ENCODE results near the gene CREB5. TPM values are rescaled to one million over a fixed set of nuclear protein-coding genes. Genes with fewer than 3 reads are reported as not detected.

Gene CREB5
- polyA plus RNA-seq, 1 donor from 2014 or later, result 3.7 TPM

DNA sequence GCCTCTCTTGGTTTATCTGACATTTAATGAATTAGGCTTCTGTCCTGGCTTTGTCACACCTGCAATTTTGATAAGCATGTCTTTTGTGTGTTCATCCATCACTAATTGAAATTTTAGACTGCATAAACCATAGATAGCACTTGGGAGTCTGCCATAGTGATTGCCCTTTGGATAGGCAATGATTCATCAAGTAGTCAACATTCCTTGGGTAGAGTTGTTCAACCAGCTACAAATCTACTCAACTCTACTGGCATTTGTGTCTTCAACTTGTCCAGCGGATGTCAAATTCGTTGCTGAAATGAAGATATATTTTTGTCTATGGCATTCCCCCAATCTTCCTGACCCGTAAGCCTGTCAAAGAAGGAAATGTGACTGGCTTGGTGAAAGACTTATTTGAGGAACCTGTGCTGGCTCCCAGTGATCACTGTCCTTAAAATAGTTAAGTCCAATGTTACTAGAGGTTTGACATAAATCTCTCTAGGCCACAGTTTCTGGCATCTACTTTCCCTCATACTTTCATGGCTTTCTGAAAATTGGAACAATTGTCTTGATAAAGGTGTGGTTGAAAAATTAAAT is 33.7 kb upstream of the CREB5 start:
- H3K9me3 ChIP-seq (ENCODE audit: low read length), result no peaks in the 10 kb centered on the region
- peaks cover 13% of the 10 kb centered on the region for H3K27me3 ChIP-seq (ENCODE audit: insufficient read depth, low read depth, low read length)
- H3K9me2 ChIP-seq (ENCODE audit: insufficient read depth, low read length), result no peaks in the 10 kb centered on the region
- H3F3A ChIP-seq (ENCODE audit: insufficient read depth, low read length, poor library complexity, severe bottlenecking), result no peaks in the 10 kb centered on the region
- no peaks in the 10 kb centered on the region for H3K79me2 ChIP-seq (replicated peaks; ENCODE audit: insufficient read depth, low read length)
- TF ChIP-seq EZH2 (IDR thresholded peaks at IDR 0.05; ENCODE audit: borderline replicate concordance, insufficient read depth, low read length, poor library complexity, severe bottlenecking), result no peak
- no peak for TF ChIP-seq SMC3 (conservative IDR thresholded peaks at IDR 0.05; ENCODE audit: poor library complexity)
- TF ChIP-seq CTCF (IDR thresholded peaks at IDR 0.05; ENCODE audit: poor library complexity, severe bottlenecking), result no peak
- TF ChIP-seq POLR2AphosphoS5 (IDR thresholded peaks at IDR 0.05), result no peak
- no peak for TF ChIP-seq EP300 (conservative IDR thresholded peaks at IDR 0.05; ENCODE audit: poor library complexity, severe bottlenecking)
- TF ChIP-seq MXI1 (conservative IDR thresholded peaks at IDR 0.05; ENCODE audit: poor library complexity, severe bottlenecking), result no peak
- TF ChIP-seq REST (IDR thresholded peaks at IDR 0.05; ENCODE audit: borderline replicate concordance), result no peak
- no peak overlapping the region for H3K4me2 ChIP-seq (ENCODE audit: low read length)
- H3K9ac ChIP-seq (ENCODE audit: low read length), result no peak overlapping the region
- no peak overlapping the region for H3K4me3 ChIP-seq (ENCODE audit: low read length)
- no peaks in the 10 kb centered on the region for H3K36me3 ChIP-seq (ENCODE audit: insufficient read depth, low read length)
- no peak overlapping the region for H2AFZ ChIP-seq (ENCODE audit: low read depth, low read length)
- H3K27ac ChIP-seq (ENCODE audit: low read length), result no peak overlapping the region
- no peaks in the 10 kb centered on the region for H4K20me1 ChIP-seq (ENCODE audit: insufficient read depth)

DNA sequence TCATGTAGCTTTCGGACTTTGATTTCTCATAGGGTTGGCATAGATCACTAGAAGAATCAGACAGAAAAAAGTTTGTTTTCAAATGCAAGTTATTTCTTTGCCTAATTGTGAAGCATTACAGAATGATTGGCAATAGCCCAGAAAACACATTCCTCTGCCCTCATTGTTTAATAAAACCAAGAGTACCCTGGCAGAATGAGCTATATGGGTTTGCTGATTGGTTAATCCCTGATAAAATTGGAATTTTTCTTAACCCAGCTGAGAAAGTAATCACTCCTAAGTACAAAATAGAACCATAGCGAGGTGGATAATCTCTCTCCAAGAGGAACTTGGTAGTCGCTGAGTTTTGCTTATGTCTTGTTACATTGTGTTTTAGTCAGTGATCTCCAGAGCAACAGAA is 30.9 kb upstream of the CREB5 start:
- Histone ChIP-seq H3K79me2 (replicated peaks; ENCODE audit: insufficient read depth, low read length) (no peaks in the 10 kb centered on the region), H4K20me1 (ENCODE audit: insufficient read depth) (no peaks in the 10 kb centered on the region), H3K9me2 (ENCODE audit: insufficient read depth, low read length) (no peaks in the 10 kb centered on the region), H3K4me3 (ENCODE audit: low read length) (no peak overlapping the region), H3K9me3 (ENCODE audit: low read length) (no peaks in the 10 kb centered on the region), H3F3A (ENCODE audit: insufficient read depth, low read length, poor library complexity, severe bottlenecking) (no peaks in the 10 kb centered on the region), H2AFZ (ENCODE audit: low read depth, low read length) (no peak overlapping the region), H3K4me2 (ENCODE audit: low read length) (no peak overlapping the region), H3K27ac (ENCODE audit: low read length) (no peak overlapping the region), H3K36me3 (ENCODE audit: insufficient read depth, low read length) (no peaks in the 10 kb centered on the region), H3K27me3 (ENCODE audit: insufficient read depth, low read depth, low read length) (peaks cover 13% of the 10 kb centered on the region), H3K9ac (ENCODE audit: low read length) (no peak overlapping the region)
- TF ChIP-seq CTCF (IDR thresholded peaks at IDR 0.05; ENCODE audit: poor library complexity, severe bottlenecking) (no peak), EZH2 (IDR thresholded peaks at IDR 0.05; ENCODE audit: borderline replicate concordance, insufficient read depth, low read length, poor library complexity, severe bottlenecking) (no peak)
